GM12891 (cell line): ENCODE results near the gene DGKA.

ENCODE experiments used
- POLR2A ChIP-seq: IDR thresholded peaks from 2 replicates; pipeline ENCODE4 v1.6.1; 2011; ENCODE audit warnings: low read depth, low read length, control low read depth
- POLR2AphosphoS5 ChIP-seq: IDR thresholded peaks from 2 replicates; pipeline ENCODE4 v1.6.1; 2011; ENCODE audit warnings: low read depth, low read length, control low read depth

DNA sequence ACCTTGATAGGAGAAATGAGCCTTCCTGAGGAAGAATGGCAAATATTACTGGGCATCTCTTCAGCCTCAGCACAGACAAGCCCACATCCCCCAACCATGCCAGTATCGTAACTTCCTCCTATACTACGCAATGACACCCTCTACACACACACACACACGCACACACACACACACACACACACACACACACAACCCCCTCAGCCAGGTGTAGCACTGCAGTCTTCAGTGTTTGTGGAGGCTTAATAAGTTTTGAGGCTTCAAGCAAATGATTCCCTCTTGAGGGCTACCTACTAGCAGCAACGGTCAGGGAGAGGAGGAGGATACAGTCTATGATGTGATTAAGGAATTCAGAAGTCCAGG lies 1.6 kb downstream of the DGKA start:
- no peak for TF ChIP-seq POLR2AphosphoS5
- TF ChIP-seq POLR2A = no peak
